K562 (cell line): ENCODE measurements around the gene MZB1. TPM values are rescaled to one million over a fixed set of nuclear protein-coding genes. Genes with fewer than 3 reads are reported as not detected.

Experiments
- ATF2 ChIP-seq: sonication (generic); formaldehyde crosslinking; IDR thresholded peaks from 2 replicates; pipeline ENCODE4 v1.8.1; 2022; ENCODE audit warnings: missing genetic modification reagents
- CEBPB ChIP-seq: fragments of 450-650 bp; IDR thresholded peaks from 2 replicates; pipeline ENCODE4 v1.6.1; 2016; ENCODE audit warnings: missing genetic modification characterization, missing compliant biosample characterization
- CHD1 ChIP-seq: fragments of 200-600 bp; sonication (generic); IDR thresholded peaks from one replicate; pipeline ENCODE4 v1.6.1; 2012; ENCODE audit warnings: mild to moderate bottlenecking, moderate library complexity, low read length, inconsistent platforms
- ERF ChIP-seq: fragments of 450-650 bp; formaldehyde crosslinking; IDR thresholded peaks from 2 replicates; pipeline ENCODE4 v1.4.0; 2020; ENCODE audit warnings: mild to moderate bottlenecking, mixed read lengths
- ETS2 ChIP-seq: IDR thresholded peaks from 2 replicates; pipeline ENCODE4 v1.6.1; 2016; ENCODE audit warnings: borderline replicate concordance, missing genetic modification characterization, mild to moderate bottlenecking, moderate library complexity, missing compliant biosample characterization; ENCODE audit not compliant: poor library complexity, severe bottlenecking
- GABPB2 ChIP-seq: fragments of 250-450 bp; sonication (Bioruptor Pico); conservative IDR thresholded peaks from 2 replicates; pipeline ENCODE4 v1.5.1; 2021; ENCODE audit warnings: mild to moderate bottlenecking
- HDAC6 ChIP-seq: IDR thresholded peaks from 2 replicates; pipeline ENCODE4 v1.6.1; 2012; ENCODE audit warnings: low read depth, mild to moderate bottlenecking, control low read depth, inconsistent platforms, low read length, moderate library complexity
- HINFP ChIP-seq: fragments of 450-650 bp; conservative IDR thresholded peaks from 2 replicates; pipeline ENCODE4 v1.6.1; 2016; ENCODE audit warnings: missing genetic modification characterization, low read depth, mild to moderate bottlenecking, control low read depth, missing compliant biosample characterization
- L3MBTL2 ChIP-seq: fragments of 450-650 bp; IDR thresholded peaks from 2 replicates; pipeline ENCODE4 v1.6.1; 2016; ENCODE audit warnings: mild to moderate bottlenecking, moderate library complexity
- MTA3 ChIP-seq: fragments of 450-650 bp; formaldehyde crosslinking; IDR thresholded peaks from 2 replicates; pipeline ENCODE4 v1.6.1; 2017; ENCODE audit warnings: mild to moderate bottlenecking, borderline replicate concordance
- MTF1 ChIP-seq: fragments of 250-450 bp; sonication (Bioruptor Pico); IDR thresholded peaks from 2 replicates; pipeline ENCODE4 v1.9.0; 2021; ENCODE audit warnings: moderate library complexity, mild to moderate bottlenecking, inconsistent platforms, borderline replicate concordance
- PTBP1 ChIP-seq: fragments of 200-400 bp; formaldehyde crosslinking; IDR thresholded peaks from 2 replicates; pipeline ENCODE4 v1.6.1; 2017; ENCODE audit warnings: low read depth, low read length
- RBM22 ChIP-seq: fragments of 200-400 bp; formaldehyde crosslinking; IDR thresholded peaks from 2 replicates; pipeline ENCODE4 v1.6.1; 2018; ENCODE audit warnings: low read length, low read depth; ENCODE audit not compliant: poor library complexity, severe bottlenecking
- TEAD1 ChIP-seq, 2 experiments: fragments of 450-650 bp in 1 of 2; sonication (generic) in 1 of 2; formaldehyde crosslinking; IDR thresholded peaks; 2 replicates each; pipeline versions ENCODE4 v1.4.0 to v1.8.0; 2020 to 2022; ENCODE audit warnings: mild to moderate bottlenecking in 2 of 2, missing genetic modification reagents in 1 of 2
- TOE1 ChIP-seq, 2 experiments: fragments of 450-650 bp in 1 of 2; sonication (generic) in 1 of 2; formaldehyde crosslinking in 1 of 2; IDR thresholded peaks; 2 replicates each; pipeline versions ENCODE4 v1.7.1 to v1.8.0; 2016 to 2022; ENCODE audit warnings: borderline replicate concordance in 2 of 2, mild to moderate bottlenecking in 2 of 2, antibody characterized with exemption in 1 of 2, inconsistent platforms in 1 of 2, low read depth in 1 of 2, missing genetic modification reagents in 1 of 2, moderate library complexity in 1 of 2
- WHSC1 ChIP-seq: IDR thresholded peaks from one replicate; pipeline ENCODE4 v1.6.1; 2012; ENCODE audit warnings: low read length, control low read depth, inconsistent platforms
- ZBTB8A ChIP-seq: fragments of 450-650 bp; IDR thresholded peaks from 2 replicates; pipeline ENCODE4 v1.6.1; 2018; ENCODE audit warnings: mild to moderate bottlenecking, moderate library complexity; ENCODE audit not compliant: partially characterized antibody
- ZNF239 ChIP-seq: fragments of 250-450 bp; sonication (Bioruptor Pico); IDR thresholded peaks from 2 replicates; pipeline ENCODE4 v1.4.0; 2020; ENCODE audit warnings: mild to moderate bottlenecking
- ZNF445 ChIP-seq: fragments of 250-450 bp; sonication (Bioruptor Pico); IDR thresholded peaks from 2 replicates; pipeline ENCODE4 v1.4.0; 2020; ENCODE audit warnings: low read depth, mild to moderate bottlenecking, moderate library complexity
- ZNF707 ChIP-seq: fragments of 250-450 bp; sonication (Bioruptor Pico); conservative IDR thresholded peaks from 2 replicates; pipeline ENCODE4 v1.8.0; 2022; ENCODE audit warnings: inconsistent platforms, mild to moderate bottlenecking, moderate library complexity
- polyA plus RNA-seq, 8 experiments: library from polyadenylated mRNA; depleted of rRNA in 4 of 8; stranded (reverse) in 5 of 8; unstranded in 3 of 8; fragments of >200 nt; fragmentation: Nextera tagmentation in 2 of 8; fragmentation: Illumina TruSeq in 1 of 8; extraction: Ambion mirVana in 2 of 8; extraction: Trizol in 1 of 8; gene quantifications; 2 replicates each; pipeline versions ENCODE4 v1.2.1 to v1.2.3, GENCODE V29; 2011 to 2014; ENCODE audit warnings: inconsistent platforms in 1 of 8, missing spikeins in 1 of 8
- total RNA-seq, 7 experiments: library from RNA; depleted of rRNA in 6 of 7; stranded (reverse); fragments of >200 nt in 6 of 7; fragmentation: Illumina TruSeq in 2 of 7; extraction: Trizol in 2 of 7; gene quantifications; 2 replicates each; pipeline versions ENCODE4 v1.2.1 to v1.2.3, GENCODE V29; 2011 to 2021; ENCODE audit warnings: low replicate concordance in 1 of 7
- TF ChIP-seq, protein P1 (sequence below): fragments of 250-450 bp; sonication (Bioruptor Pico); IDR thresholded peaks from 2 replicates; pipeline ENCODE4 v1.8.0; 2021; ENCODE audit warnings: moderate library complexity, mild to moderate bottlenecking, inconsistent platforms
- TF ChIP-seq, protein P2 (sequence below): sonication (generic); formaldehyde crosslinking; IDR thresholded peaks from 2 replicates; pipeline ENCODE4 v1.8.1; 2023; ENCODE audit warnings: mild to moderate bottlenecking, missing genetic modification reagents

MZB1 gene
- total and polyA plus RNA-seq, 9 of the 15 experiments (the other 6 are each of a cell fraction or from before 2014, with no cell fraction given) = 0.13 to 0.31 TPM; not detected in 7

DNA sequence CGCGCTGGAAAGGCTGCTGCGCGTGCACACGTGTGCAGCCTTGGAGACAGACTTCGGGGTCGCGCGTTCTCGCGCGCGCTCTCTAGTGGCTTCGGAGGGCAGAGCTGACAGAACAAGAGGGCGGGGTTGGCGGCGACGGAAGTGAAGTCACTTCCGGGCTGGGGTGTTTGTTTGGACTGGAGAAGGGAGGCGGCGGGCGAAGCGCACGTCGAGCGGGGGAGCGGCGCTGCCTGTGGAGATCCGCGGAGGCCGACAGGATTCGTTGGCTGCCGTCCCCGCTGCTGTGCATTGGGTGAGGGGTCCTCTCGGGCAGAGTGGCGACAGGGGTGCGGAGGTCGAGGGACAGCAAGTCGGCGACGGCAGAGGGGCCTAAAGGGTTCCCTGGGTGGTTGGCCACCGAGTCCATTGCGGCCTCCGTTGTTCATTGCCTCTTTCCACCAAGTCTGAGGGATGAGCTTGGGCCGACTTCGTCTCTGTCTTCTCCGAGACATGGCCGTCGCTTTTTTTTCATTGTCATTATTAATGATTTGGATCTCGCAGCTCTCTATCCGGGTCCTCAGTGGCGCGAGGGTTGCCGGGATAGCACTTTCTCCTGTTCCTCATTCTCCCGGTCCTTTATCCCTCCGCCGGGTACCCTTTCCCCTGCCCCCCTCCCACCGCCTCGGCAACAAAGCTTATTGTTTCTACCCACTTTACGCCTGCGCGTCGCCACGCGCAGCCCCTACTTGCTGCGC, 47.9 kb downstream of the MZB1 start, which contains the start of gene PAIP2 (continued):
- TF ChIP-seq ATF2 (CRISPR knock-in tag) = no peak
- TF ChIP-seq WHSC1 = no peak
- TF ChIP-seq ZBTB8A = no peak
- TF ChIP-seq MTF1 (CRISPR knock-in tag) = no peak
- 0 out of 2 replicates have a peak, but pooled peaks have one; percentile 57 for TF ChIP-seq PTBP1
- TF ChIP-seq GABPB2 = no peak
- TF ChIP-seq CEBPB (tag) = no peak
- no peak for TF ChIP-seq ZNF239 (CRISPR knock-in tag)
- TF ChIP-seq RBM22 = peak; percentile 68
- no peak for TF ChIP-seq ZNF707 (CRISPR knock-in tag)
- peak; percentile 81 for TF ChIP-seq L3MBTL2
- TF ChIP-seq MTA3 = peak; percentile 86; the same call in 1 of the 2 replicates
- no peak for TF ChIP-seq ETS2 (tag)
- peak; percentile 49; the same call in 1 of the 2 replicates for TF ChIP-seq TOE1 (IDR thresholded peaks at IDR 0.05; ENCODE audit: borderline replicate concordance)
- TF ChIP-seq TOE1 (CRISPR knock-in tag; IDR thresholded peaks at IDR 0.05; ENCODE audit: borderline replicate concordance, low read depth) = peak; percentile 61; the same call in 1 of the 2 replicates
- TF ChIP-seq TEAD1 (CRISPR knock-in tag; IDR thresholded peaks at IDR 0.05) = peak; percentile 8 to 77; a peak in 1 of 4 replicates
- TF ChIP-seq HINFP (tag) = no peak
- TF ChIP-seq, protein P1, sequence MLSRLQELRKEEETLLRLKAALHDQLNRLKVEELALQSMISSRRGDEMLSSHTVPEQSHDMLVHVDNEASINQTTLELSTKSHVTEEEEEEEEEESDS (CRISPR knock-in tag) = no peak
- TF ChIP-seq, protein P2, sequence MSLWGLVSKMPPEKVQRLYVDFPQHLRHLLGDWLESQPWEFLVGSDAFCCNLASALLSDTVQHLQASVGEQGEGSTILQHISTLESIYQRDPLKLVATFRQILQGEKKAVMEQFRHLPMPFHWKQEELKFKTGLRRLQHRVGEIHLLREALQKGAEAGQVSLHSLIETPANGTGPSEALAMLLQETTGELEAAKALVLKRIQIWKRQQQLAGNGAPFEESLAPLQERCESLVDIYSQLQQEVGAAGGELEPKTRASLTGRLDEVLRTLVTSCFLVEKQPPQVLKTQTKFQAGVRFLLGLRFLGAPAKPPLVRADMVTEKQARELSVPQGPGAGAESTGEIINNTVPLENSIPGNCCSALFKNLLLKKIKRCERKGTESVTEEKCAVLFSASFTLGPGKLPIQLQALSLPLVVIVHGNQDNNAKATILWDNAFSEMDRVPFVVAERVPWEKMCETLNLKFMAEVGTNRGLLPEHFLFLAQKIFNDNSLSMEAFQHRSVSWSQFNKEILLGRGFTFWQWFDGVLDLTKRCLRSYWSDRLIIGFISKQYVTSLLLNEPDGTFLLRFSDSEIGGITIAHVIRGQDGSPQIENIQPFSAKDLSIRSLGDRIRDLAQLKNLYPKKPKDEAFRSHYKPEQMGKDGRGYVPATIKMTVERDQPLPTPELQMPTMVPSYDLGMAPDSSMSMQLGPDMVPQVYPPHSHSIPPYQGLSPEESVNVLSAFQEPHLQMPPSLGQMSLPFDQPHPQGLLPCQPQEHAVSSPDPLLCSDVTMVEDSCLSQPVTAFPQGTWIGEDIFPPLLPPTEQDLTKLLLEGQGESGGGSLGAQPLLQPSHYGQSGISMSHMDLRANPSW (CRISPR knock-in tag) = peak; percentile 92; the same call in 1 of the 2 replicates
- TF ChIP-seq HDAC6 = no peak
- TF ChIP-seq CHD1 = peak; percentile 93
- TF ChIP-seq ZNF445 (CRISPR knock-in tag) = no peak
- peak; percentile 67; the same call in 1 of the 2 replicates for TF ChIP-seq ERF (CRISPR knock-in tag)
